GM08714 (cell line): ENCODE measurements around the gene CLOCK.
"Not testable (repeated sequence)": the region's sequence is repeated elsewhere in the genome, so short reads cannot be mapped to it uniquely, and the experiment has no call there.

ENCODE experiments used
- H3K4me3 ChIP-seq: fragments of 200-500 bp; sonication (Bioruptor generic); 2 replicates; pipeline ENCODE4 v1.5.1; 2014; ENCODE audit warnings: mild to moderate bottlenecking, low read length, inconsistent platforms
- ZNF274 ChIP-seq: IDR thresholded peaks from 2 replicates; pipeline ENCODE4 v1.6.1; 2012; ENCODE audit warnings: mild to moderate bottlenecking, low read depth, low read length

Gene CLOCK, protein sequence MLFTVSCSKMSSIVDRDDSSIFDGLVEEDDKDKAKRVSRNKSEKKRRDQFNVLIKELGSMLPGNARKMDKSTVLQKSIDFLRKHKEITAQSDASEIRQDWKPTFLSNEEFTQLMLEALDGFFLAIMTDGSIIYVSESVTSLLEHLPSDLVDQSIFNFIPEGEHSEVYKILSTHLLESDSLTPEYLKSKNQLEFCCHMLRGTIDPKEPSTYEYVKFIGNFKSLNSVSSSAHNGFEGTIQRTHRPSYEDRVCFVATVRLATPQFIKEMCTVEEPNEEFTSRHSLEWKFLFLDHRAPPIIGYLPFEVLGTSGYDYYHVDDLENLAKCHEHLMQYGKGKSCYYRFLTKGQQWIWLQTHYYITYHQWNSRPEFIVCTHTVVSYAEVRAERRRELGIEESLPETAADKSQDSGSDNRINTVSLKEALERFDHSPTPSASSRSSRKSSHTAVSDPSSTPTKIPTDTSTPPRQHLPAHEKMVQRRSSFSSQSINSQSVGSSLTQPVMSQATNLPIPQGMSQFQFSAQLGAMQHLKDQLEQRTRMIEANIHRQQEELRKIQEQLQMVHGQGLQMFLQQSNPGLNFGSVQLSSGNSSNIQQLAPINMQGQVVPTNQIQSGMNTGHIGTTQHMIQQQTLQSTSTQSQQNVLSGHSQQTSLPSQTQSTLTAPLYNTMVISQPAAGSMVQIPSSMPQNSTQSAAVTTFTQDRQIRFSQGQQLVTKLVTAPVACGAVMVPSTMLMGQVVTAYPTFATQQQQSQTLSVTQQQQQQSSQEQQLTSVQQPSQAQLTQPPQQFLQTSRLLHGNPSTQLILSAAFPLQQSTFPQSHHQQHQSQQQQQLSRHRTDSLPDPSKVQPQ

DNA sequence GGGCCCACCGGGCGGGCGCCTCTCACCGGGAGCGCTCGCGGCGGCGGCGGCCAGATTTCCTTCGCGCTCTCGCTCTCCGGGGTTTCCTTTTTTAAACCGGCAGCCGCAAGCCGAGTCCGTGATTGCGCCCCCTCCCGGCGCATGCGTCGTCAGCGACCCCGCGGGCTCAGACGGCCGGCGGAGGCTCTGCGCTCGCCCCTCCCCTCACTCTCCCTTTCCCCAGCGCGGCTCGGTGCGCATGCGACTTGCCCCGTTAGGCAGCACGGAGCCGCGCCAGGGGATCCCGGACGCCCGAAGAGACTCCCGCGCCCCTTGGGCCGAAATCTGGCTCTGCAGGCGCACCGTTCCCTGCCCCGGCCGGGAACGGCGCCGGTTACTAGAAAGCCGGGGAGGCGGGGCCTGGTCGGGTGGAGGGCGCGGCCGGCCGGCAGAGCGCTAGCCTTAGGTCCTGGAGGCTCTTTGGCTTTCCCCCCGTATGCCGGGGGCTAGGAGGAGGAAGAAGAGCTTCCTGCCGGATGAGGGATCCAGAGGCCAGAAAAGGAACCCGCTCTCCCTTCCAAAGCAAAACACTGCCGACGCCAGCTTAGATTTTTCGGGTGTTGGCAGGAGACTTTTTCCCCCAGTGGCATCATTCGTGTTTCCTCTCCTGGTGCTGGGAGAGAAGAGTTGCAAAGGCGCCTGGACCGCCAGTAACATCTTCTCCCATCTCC is at the start of gene CLOCK:
Gene CLOCK, minus strand, starts transcription at position 154 of the 710 bp plus-strand sequence. CDS start 64,124 bp downstream, outside the sequence.
- no peak for TF ChIP-seq ZNF274
- peak within 1 kb of the TSS; percentile 90 for H3K4me3 ChIP-seq

DNA sequence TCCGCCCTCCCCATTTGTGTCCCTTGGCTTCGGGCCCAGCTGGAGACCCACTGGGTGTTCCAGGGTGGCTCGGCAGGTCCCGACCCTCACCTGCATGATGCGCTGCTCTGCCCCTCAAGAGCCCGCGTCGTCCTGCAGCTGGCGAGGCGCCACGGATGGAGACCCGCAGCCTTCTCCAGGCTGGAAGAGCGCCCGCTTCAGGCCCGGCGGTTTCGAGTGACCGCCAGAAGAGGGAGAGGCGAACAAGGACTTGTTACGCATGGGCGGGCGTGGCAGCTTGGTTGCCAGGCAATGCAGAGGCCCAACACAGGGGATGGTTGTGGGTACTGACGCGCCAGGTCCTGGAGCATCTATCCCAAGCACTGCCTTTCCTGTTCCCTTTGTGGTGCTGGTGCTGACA is 45.3 kb upstream of the CLOCK start, which contains the start of gene PDCL2:
Gene PDCL2, minus strand, starts transcription at position 232 of the 400 bp plus-strand sequence. Its CDS starts 136 bp downstream, at position 96.
- no peak for TF ChIP-seq ZNF274
- H3K4me3 ChIP-seq: no peak within 1 kb of the TSS

DNA sequence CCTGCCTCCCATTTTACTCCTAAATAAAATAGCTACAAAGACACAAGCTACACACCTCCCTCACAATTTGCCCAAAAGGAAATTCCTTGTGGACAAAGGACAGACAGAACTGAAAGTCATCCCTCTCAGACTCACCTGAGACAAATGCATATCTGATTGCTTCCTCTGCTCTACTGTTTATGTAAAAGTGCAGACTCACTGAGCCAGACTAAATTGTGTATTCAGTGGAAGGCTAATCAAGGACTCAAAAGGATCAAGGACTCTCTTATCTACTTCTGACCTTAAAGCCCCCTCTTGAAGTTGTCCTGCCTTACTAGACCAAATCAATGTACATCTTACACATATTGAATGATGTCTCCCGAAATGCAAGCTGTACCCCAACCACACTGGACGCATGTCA is 41.5 kb upstream of the CLOCK start:
- no peak for TF ChIP-seq ZNF274
- H3K4me3 ChIP-seq: no peak overlapping the region

DNA sequence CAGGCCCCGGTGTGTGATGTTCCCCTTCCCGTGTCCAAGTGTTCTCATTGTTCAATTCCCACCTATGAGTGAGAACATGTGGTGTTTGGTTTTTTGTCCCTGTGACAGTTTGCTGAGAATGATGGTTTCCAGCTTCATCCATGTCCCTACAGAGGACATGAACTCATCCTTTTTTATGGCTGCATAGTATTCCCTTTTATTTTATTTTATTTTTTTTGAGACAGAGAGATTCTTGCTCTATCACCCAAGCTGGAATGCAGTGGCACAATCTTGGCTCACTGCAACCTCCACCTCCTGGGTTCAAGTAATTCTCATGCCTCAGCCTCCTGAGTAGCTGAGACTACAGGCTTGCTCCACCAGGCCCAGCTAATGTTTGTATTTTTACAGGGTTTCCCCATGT is 36.1 kb upstream of the CLOCK start:
- not testable (repeated sequence) for H3K4me3 ChIP-seq

DNA sequence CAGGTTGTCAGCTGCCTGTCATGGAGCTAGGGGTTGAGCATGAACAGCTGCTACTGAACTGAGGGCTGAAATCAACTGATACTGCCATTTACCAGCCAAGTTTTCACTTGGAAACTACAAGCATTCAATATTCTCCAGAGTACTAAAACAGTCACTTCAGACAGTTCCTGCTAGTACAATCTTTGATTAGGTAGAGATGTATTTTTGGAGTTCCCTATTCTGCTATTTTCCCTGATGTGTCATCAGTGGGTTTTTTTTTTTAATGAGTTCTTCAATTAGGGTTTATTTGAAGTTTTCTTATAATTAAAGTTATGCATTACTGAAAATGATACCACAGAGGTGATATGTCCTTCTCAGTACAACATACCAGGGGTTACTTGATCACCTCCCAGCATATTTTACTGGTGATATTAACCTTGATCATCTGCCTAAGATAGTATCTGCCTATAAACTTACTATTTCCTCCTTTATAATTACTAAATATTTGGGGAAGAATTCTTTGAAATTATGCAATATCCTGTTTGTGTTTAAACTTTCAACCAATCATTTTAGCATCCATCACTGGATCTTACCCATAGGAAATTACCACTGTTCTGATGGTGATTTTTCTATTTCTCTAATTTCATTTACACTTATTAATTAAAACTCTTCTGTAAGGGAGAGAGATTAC is 31.8 kb upstream of the CLOCK start:
- TF ChIP-seq ZNF274: no peak
- no peak overlapping the region for H3K4me3 ChIP-seq

DNA sequence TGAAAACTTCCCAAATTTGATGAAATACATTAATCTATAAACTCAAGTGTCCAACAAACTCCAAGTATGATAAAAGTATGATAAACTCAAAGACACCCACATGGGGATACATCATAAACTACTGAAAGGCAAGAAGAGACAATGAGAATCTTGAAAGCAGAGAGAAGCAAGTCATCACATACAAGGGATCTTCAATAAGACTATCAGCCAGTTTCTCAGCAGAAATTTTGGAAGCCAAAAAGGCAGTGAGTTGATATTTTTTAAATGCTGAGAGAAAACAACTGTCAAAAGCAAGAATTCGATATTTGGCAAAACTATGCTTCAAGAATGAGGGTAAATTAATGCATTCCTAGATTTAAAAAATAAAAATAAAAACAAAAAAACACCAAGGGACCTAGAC is 28.8 kb upstream of the CLOCK start:
- H3K4me3 ChIP-seq: no peak overlapping the region
- TF ChIP-seq ZNF274: no peak

DNA sequence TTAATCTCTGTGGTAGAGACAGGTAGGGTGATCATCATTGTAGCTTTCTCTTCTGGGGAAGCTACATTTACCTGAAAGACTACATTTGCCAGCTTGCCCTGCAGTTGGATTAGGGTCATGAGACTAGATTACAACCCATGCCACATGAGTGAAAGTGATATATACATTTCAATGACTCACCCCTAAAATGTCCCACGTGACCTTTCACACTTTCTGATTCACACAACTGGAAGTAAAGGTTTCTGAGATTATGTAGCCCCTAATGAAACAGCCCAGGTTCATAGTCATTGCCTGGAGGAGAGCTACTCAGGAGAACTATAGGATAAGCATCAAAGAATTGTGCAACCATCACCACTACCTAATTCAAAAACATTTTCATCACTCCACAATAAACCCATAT is 27.5 kb upstream of the CLOCK start:
- TF ChIP-seq ZNF274: no peak
- no peak overlapping the region for H3K4me3 ChIP-seq

DNA sequence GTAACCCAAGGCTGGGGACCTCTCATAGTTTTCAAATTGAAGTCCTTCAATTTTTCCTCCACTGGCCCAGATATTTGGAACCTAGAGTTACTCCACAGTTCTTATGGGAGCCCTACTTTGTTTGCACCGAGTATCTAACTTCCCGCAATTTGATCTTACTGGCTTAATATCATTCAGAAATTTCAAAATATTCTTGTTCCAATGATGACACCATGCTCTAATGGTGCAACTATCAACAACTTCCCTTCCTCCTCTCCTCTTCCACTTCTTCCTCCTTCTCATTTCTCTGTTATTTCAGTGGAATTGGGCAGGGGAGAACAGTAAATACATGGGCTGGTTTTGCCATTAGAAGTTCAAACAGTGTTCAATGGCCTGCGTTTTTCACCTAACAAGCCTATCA is 25.1 kb upstream of the CLOCK start:
- no peak overlapping the region for H3K4me3 ChIP-seq
- TF ChIP-seq ZNF274: no peak

DNA sequence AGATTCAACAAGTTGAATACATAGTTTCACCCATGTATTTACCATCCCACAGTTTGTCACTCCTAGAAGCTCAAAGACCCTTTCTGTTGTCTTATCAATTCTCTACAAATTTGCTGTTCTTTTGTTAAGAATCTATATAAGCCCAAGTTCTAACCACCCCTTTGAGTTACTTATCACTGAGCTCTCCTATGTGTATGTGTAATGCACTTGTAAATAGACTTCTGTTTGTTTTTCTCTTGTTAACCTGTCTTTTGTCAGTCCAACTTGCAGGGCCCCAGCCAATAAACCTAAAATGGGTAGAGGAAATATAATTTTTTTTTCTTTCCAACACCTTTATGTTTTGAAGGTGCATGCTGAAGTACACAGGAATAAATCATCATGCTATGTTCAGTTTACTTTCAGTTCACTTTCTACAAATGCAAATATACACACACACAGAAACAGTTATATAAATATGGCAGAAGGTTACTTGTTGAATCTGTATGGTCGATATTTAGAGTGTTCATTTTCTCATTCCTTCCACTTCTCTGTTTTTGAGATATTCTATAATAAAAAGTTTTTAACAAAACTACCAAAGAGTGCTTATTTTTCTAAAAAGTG is 22.3 kb upstream of the CLOCK start:
- no peak overlapping the region for H3K4me3 ChIP-seq
- no peak for TF ChIP-seq ZNF274

DNA sequence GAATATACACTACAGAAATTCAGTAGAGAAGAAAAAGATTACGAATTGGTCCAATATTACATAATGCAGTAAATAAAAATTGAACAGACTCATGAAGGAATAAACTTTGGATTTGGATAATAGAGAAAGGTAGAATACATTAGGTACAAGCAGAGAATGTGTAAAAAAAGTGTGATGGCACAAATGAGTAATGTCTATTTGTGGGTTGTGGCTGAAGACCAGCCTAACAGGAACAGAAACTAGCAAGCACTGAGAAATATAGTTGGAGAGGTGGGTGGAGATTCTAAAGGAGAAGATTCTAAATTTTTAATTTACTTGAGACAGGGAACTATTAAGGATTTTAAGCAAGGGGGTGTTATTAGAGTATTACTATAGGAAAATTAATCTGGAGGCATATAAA is 15.2 kb upstream of the CLOCK start:
- no peak overlapping the region for H3K4me3 ChIP-seq
- TF ChIP-seq ZNF274: no peak

DNA sequence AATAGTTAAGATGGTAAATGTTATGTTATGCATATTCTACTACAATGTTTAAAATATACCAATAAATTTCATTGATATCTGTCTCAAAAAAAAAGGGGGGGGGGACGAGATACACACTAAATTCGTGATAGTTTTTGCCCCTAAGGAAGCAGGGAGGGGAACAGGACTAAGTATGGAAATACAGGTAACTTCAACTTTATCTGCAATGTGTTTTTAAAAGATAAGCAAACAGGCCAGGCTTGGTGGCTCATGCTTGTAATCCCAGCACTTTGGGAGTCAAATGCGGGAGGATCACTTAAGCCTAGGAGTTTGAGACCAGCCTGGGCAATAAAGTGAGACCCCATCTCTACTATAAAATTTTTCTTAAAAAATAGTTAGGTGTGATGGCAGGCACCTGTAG is 13.4 kb upstream of the CLOCK start:
- TF ChIP-seq ZNF274: no peak
- H3K4me3 ChIP-seq: no peak overlapping the region

DNA sequence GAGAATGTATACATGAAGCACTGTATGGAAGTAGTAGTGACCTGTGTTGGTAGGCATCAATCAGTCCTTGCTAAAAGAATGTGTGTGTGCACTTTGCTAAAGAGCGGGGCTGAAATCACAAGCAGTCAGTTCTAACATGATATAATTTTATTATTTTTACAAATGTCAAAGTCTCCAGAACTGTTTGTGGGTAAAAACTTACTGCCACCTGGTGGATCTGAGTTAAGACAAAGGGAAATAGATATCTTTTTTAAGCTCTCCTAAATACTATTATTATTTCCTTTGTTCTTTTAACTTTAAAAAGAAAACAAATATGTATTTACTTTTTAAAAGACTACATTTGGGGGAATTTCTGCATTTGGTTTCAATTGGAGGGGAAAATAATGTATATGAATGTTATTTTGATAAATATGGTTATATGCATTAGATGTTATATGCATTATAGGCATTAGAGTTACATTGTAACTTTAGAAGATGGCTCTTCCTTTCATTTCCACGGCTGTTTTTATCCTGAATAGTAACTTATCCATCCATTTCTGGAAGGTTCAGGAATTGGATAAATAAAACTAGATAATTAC is 7.8 kb upstream of the CLOCK start:
- TF ChIP-seq ZNF274: no peak
- no peak overlapping the region for H3K4me3 ChIP-seq
